GM18505 (cell line): ENCODE data around the gene CELF4.
"Not testable (repeated sequence)": the region's sequence is repeated elsewhere in the genome, so short reads cannot be mapped to it uniquely, and the experiment has no call there.

Experiments
- ATAC-seq: cut with Tn5 transposase; IDR thresholded peaks from one replicate; pipeline ENCODE4 v1.9.1; 2021; ENCODE audit not compliant: unreplicated experiment
- POLR2A ChIP-seq: IDR thresholded peaks from 4 replicates; pipeline ENCODE4 v1.6.1; 2011; ENCODE audit warnings: borderline replicate concordance; ENCODE audit not compliant: insufficient read depth, insufficient read length; ENCODE audit errors: extremely low read depth

The CELF4 gene

GRCh38 chr18:37361335-37362157 lies 204.1 kb downstream of the CELF4 start:
- ATAC-seq, result no peak
- TF ChIP-seq POLR2A, result no peak

GRCh38 chr18:37358061-37358460 lies 207.5 kb downstream of the CELF4 start:
- not testable (repeated sequence) for ATAC-seq

- ATAC-seq, result no peak
- no peak for TF ChIP-seq POLR2A
Measured at GRCh38 chr18:37355772-37356171, 209.8 kb downstream of the CELF4 start.

GRCh38 chr18:37351110-37351509 lies 214.5 kb downstream of the CELF4 start:
- TF ChIP-seq POLR2A, result no peak
- ATAC-seq, result no peak

DNA sequence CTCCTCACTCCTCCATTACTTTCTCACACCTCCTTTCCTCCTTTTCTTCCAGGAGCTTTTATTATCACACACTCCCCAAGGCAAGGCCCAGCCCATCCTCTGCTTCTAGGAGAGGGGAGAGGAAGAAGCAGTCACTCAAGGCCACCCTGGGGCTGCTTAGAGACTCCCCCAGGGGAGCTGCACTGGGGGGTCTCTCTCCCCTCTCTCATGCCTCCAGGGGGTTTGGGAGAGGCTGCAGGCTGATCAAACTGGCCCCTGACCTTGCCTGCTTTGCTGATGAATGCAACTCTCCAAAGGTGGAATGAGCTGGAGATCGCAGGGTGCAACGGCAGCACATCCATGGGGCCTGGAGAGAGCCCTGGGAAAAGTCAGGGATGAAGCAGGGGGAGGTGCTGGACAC lies 216.9 kb downstream of the CELF4 start:
- TF ChIP-seq POLR2A, result no peak
- no peak for ATAC-seq

DNA sequence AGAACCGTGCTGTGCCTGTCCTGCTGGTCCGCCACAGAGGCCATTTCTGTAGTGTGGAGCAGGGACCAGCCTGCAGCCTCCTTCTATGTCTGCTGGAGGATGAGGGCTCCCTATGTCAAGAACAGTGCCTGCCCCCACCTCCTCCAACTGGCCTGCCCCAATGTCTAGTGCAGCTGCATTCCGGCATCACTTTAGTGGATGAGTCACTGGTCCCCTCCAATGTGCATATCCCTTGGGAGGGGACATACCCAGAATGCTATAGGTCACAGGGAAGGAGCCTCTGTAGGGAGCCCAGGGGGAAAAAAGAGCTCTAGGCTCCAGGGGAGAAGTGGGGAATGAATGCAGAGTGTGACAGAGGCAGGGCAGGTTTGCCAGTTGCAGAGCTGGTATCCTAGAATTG lies 219.6 kb downstream of the CELF4 start:
- no peak for ATAC-seq
- TF ChIP-seq POLR2A, result no peak

DNA sequence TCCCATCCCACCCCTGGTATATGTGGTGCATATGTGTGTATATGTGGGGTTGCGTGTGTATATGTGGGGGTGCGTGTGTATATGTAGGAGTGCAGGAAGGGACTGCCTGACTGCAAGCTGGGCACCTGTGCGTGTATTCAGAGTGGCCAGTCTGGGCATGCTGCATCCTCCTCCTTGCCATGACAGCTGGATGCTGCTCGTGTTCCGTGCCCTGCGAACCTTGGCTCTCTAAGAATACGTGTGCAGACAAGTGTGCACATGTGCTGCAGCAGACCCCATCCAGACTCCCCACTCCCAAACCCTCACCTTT lies 222.1 kb downstream of the CELF4 start:
- no peak for TF ChIP-seq POLR2A
- ATAC-seq, result no peak

DNA sequence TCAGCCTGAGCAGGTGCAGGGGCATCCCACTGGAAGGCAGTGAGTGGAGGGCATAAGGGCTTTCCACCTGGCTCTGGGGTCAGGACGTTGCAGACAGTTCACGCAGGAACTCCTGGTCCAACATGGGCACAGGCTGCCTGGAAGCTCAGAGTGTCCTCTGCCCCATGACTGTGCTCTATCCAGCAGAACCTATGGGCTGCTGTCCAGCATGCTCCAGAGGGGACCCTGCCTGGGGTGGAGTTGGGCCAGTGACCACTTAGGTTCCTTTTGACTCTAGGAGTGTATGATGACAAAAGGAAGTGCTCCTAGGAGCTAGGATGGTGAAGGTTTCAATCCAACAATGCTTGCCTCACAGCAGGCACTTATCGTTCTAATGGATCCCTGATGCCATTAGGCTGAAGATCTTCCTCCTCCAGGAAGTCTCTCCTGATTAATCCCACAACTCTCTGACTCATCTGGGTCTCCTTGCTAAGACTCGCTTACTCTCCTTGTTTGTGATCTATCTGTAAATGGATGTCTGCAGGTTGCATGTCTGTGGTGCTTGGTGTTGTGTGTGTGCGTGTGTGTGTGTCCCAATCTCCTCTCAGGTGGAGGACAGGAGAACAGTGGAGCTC lies 224.0 kb downstream of the CELF4 start:
- TF ChIP-seq POLR2A, result no peak
- ATAC-seq, result no peak

GRCh38 chr18:37341016-37341415 lies 224.6 kb downstream of the CELF4 start:
- no peak for ATAC-seq
- no peak for TF ChIP-seq POLR2A

DNA sequence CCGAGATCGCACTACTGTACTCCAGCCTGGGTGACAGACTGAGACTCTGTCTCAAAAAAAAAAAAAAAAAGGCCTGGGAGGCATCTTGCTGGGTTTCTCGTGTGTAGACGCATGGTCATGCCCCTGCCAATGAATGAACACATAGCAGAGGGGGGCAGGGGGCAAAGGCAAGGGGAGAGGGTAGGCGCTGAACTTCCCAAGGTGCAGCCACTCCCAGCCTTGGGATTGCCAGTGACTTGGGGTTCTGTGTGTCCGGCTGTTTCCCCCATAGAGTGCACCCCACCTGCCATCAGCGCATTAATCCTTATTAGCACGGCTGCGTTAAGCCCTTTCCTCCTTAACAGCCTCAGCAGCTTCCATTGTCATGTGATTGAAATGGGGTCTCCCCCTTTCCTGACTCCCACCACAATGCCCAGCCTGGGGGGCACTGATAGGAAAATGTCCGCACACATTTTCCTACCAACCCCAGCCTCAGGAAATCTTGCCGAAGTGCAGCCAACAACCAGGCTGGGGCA lies 225.8 kb downstream of the CELF4 start:
- no peak for ATAC-seq
- TF ChIP-seq POLR2A, result no peak

- ATAC-seq, result no peak
Measured at GRCh38 chr18:37336568-37337285, 228.9 kb downstream of the CELF4 start.

GRCh38 chr18:37335409-37335736 lies 230.2 kb downstream of the CELF4 start:
- no peak for TF ChIP-seq POLR2A
- no peak for ATAC-seq

More at GRCh38 chr18:37336568-37337285, 228.9 kb downstream of the CELF4 start:
- no peak for TF ChIP-seq POLR2A

GRCh38 chr18:37334631-37335408 lies 230.8 kb downstream of the CELF4 start:
- no peak for ATAC-seq
- no peak for TF ChIP-seq POLR2A
